ENCODE data around the gene NT5C1B. TPM values are rescaled to one million over a fixed set of nuclear protein-coding genes. Genes with fewer than 3 reads are reported as not detected.

NT5C1B gene
- total RNA-seq, 1 donor from 2014 or later, result not detected

DNA sequence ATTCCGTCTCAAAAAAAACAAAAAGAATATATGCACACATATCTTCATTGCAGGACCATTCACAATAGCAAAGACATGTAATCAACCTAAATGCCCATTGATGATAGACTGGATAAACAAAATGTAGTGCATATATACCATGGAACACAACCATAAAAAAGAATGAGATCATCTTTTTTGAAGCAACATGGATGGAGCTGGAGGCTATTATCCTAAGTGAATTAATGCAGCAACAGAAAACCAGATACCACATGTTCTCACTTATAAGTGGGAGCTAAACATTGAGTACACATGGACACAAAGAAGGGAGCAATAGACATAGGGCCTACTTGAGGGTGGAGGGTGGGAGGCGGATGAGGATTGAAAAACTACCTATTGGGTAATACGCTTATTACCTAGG lies 8.8 kb downstream of the NT5C1B start:
- Histone ChIP-seq H3K27me3 (ENCODE audit: control insufficient read depth, insufficient read depth, low read length) (no peaks in the 10 kb centered on the region), H3K4me3 (ENCODE audit: low read depth, low read length) (no peak overlapping the region), H3K36me3 (ENCODE audit: control insufficient read depth, insufficient read depth, low read length) (no peaks in the 10 kb centered on the region)
- TF ChIP-seq, protein P1, sequence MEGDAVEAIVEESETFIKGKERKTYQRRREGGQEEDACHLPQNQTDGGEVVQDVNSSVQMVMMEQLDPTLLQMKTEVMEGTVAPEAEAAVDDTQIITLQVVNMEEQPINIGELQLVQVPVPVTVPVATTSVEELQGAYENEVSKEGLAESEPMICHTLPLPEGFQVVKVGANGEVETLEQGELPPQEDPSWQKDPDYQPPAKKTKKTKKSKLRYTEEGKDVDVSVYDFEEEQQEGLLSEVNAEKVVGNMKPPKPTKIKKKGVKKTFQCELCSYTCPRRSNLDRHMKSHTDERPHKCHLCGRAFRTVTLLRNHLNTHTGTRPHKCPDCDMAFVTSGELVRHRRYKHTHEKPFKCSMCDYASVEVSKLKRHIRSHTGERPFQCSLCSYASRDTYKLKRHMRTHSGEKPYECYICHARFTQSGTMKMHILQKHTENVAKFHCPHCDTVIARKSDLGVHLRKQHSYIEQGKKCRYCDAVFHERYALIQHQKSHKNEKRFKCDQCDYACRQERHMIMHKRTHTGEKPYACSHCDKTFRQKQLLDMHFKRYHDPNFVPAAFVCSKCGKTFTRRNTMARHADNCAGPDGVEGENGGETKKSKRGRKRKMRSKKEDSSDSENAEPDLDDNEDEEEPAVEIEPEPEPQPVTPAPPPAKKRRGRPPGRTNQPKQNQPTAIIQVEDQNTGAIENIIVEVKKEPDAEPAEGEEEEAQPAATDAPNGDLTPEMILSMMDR (IDR thresholded peaks at IDR 0.05; ENCODE audit: insufficient read depth, low read length, severe bottlenecking), result no peak
- DNase-seq (ENCODE audit: low read depth) (no peak), FAIRE-seq (no peak)

DNA sequence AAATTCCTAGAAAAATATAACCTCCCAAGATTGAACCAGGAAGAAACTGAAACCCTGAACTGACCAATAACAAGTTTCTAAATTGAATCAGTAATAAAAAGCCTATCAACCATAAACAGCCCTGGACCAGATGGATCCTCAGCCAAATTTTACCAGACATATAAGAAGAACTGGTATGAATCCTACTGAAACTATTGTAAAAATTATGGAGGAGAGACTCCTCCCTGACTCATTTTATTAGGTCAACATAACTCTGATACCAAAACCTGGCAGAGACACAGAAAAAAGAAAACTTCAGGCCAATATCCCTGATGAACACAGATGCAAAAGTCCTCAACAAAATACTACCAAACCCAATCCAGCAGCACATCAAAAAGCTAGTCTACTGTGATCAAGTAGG lies 11.3 kb downstream of the NT5C1B start:
- TF ChIP-seq, protein P1 (IDR thresholded peaks at IDR 0.05; ENCODE audit: insufficient read depth, low read length, severe bottlenecking), result no peak
- FAIRE-seq (no peak), DNase-seq (ENCODE audit: low read depth) (no peak)
- H3K36me3 ChIP-seq (ENCODE audit: control insufficient read depth, insufficient read depth, low read length), result no peaks in the 10 kb centered on the region
- no peaks in the 10 kb centered on the region for H3K27me3 ChIP-seq (ENCODE audit: control insufficient read depth, insufficient read depth, low read length)
- no peak overlapping the region for H3K4me3 ChIP-seq (ENCODE audit: low read depth, low read length)

DNA sequence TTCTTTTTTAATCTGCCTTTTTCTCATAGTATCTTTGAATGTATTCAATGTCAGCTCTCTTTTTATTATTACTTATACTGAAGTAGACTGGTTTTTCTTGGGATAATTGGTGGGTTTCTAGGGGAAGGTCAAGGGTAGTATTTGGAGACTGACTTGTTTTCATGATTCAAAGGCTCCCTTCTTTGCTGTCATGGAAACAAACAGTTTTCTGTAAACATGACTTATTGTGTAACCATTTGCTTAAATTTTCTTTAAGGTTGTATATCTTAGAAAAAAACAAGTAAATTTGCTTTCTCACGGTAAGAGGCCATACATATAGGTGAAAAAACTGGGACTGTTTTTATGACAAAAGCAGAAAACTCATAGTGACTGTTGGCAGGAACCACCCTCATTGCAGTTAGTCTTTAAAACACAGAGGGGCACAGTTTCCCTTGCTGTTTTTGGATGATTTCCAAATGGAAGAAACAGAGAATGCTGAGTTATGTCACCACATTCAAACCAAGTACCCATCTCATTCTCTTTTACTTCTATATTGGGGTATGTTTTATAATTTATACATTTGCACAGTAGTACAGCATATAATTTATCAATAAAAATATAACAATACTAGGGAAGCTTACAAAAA lies 23.1 kb downstream of the NT5C1B start:
- Histone ChIP-seq H3K4me3 (ENCODE audit: low read depth, low read length) (no peak overlapping the region), H3K27me3 (ENCODE audit: control insufficient read depth, insufficient read depth, low read length) (no peaks in the 10 kb centered on the region), H3K36me3 (ENCODE audit: control insufficient read depth, insufficient read depth, low read length) (peaks cover 1% of the 10 kb centered on the region)
- no peak for FAIRE-seq
- no peak for DNase-seq (ENCODE audit: low read depth)
- TF ChIP-seq, protein P1 (IDR thresholded peaks at IDR 0.05; ENCODE audit: insufficient read depth, low read length, severe bottlenecking), result no peak

DNA sequence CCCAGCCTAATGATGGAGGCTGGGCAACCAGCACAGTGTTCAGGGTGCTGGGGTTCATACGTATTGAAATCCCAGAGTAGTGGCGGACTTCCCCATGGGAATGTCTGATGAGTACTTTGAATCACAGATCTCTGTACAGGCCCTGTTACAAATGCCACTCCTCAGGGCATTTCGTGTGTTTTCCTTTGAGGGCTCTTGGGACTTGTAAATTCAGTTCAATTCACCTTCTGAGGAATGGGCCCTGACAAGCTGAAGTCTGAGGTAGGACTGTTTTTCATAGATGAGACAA lies 28.6 kb downstream of the NT5C1B start:
- Histone ChIP-seq H3K36me3 (ENCODE audit: control insufficient read depth, insufficient read depth, low read length) (peaks cover 1% of the 10 kb centered on the region), H3K27me3 (ENCODE audit: control insufficient read depth, insufficient read depth, low read length) (no peaks in the 10 kb centered on the region), H3K4me3 (ENCODE audit: low read depth, low read length) (peak overlapping the region; percentile 95)
- DNase-seq (ENCODE audit: low read depth) (peak; percentile 82), FAIRE-seq (no peak)
- TF ChIP-seq, protein P1 (IDR thresholded peaks at IDR 0.05; ENCODE audit: insufficient read depth, low read length, severe bottlenecking), result no peak

DNA sequence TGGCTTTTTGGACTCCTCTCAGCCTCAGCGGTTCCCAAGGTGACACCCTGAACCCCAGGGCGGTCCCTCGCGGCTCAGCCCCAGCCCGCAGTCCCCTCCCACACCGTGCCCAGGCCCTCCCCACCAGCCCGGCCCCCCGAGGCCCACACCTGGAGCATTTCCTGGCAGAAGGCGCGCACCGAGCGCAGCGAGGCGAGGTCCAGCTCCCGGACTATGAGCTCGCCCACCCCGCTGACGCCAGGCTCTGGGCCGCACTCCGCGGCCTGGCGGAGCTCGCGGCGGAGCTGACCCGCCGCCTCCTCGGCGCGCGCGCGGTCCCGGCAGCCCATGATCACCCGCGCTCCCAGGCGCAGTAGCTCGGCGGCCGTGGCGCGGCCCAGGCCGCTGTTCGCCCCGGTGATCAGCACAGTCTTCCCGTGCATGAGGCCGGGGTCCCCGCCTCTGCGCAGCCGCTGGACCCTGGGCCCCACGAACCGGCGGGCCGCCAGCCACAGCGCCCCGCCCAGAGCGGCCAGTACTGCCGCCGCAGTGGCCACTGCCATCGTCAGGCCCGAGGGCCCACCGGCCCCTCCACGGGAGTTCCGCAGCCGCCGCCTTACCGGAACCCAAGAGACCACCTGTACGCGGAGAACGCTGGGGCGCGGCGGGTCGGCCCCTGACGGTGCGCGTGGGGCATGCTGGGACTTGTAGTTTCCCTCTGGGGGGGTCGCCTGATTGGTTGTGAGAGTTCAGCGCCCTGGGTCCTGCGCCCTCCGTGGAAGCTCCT lies 29.2 kb downstream of the NT5C1B start, which contains the start of gene RDH14:
Gene RDH14, minus strand, starts transcription at position 623 of the 766 bp plus-strand sequence. Its CDS starts 81 bp downstream, at position 542.
- Histone ChIP-seq H3K4me3 (ENCODE audit: low read depth, low read length) (peak within 1 kb of the TSS; percentile 95), H3K27me3 (ENCODE audit: control insufficient read depth, insufficient read depth, low read length) (no peaks in the 10 kb centered on the region), H3K36me3 (ENCODE audit: control insufficient read depth, insufficient read depth, low read length) (peaks cover 1% of the 10 kb centered on the region)
- DNase-seq (ENCODE audit: low read depth), result peak; percentile 52
- no peak for FAIRE-seq
- TF ChIP-seq, protein P1 (IDR thresholded peaks at IDR 0.05; ENCODE audit: insufficient read depth, low read length, severe bottlenecking), result no peak
